Retinal pigment epithelial cell (primary cell): Measurements from ENCODE around the gene URB1.
A peak's percentile ranks its signal among the peaks of the same experiment; 100 is the strongest.
"Not testable (repeated sequence)": the region's sequence is repeated elsewhere in the genome, so short reads cannot be mapped to it uniquely, and the experiment has no call there.

Experiments used
- DNase-seq: peaks from one replicate; pipeline ENCODE4 v3.0.0-alpha.2; 2010; ENCODE audit warnings: low read depth
- H3K4me3 ChIP-seq: 2 replicates; pipeline ENCODE4 v1.5.1; 2011; ENCODE audit warnings: mild to moderate bottlenecking, low read length, control low read depth, moderate library complexity
- CTCF ChIP-seq: conservative IDR thresholded peaks from 2 replicates; pipeline ENCODE4 v1.5.1; 2011; ENCODE audit warnings: low read depth, low read length, control low read depth, inconsistent platforms

Gene URB1, protein sequence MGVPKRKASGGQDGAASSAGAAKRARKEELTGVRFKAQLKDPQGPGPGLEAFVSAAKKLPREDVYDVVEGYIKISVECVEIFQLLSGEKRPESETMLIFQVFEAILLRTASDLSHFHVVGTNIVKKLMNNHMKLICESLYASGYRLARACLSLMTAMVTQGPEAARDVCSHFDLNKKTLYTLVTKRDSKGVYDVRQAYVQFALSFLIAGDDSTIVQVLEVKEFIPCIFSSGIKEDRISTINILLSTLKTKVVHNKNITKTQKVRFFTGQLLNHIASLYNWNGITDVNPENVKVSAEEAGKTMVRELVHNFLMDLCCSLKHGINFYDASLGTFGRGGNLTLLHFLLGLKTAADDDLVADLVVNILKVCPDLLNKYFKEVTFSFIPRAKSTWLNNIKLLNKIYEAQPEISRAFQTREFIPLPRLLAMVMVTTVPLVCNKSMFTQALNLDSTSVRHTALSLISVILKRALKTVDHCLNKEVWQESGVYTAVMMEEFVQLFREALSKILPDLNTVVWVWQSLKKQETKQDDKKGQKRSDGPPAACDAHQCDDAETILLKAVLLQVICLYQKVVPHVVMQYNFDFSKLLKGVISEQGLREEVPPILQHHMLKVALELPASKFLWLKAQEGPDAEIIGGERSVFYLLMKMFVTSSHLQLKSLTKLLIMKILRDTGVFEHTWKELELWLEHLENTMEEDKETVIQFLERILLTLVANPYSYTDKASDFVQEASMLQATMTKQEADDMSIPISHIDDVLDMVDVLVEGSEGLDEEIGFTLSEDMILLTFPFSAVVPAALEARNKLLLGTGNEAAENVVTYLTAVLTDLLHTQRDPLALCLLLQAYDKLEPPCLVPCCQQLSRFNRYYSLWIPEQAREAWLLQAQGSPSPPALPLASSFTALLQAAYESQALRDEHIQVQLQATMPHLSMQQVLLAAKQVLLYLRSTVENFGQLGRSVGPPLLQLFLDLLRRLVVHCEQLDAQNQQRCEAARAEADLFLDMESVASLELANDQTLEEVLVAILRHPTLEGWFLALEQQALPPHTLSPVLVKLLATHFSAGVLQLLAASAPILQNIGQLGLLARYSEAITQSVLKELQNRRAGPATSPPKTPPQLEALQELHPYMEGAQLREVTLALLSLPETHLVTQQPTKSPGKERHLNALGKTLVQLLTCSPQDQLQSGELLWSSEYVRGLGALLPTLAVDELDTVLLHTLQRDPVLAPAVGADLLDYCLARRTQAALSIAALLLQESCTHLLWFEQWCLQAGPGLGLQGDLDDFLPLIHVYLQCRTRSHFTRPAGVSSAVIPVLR (N-terminal part only)

DNA sequence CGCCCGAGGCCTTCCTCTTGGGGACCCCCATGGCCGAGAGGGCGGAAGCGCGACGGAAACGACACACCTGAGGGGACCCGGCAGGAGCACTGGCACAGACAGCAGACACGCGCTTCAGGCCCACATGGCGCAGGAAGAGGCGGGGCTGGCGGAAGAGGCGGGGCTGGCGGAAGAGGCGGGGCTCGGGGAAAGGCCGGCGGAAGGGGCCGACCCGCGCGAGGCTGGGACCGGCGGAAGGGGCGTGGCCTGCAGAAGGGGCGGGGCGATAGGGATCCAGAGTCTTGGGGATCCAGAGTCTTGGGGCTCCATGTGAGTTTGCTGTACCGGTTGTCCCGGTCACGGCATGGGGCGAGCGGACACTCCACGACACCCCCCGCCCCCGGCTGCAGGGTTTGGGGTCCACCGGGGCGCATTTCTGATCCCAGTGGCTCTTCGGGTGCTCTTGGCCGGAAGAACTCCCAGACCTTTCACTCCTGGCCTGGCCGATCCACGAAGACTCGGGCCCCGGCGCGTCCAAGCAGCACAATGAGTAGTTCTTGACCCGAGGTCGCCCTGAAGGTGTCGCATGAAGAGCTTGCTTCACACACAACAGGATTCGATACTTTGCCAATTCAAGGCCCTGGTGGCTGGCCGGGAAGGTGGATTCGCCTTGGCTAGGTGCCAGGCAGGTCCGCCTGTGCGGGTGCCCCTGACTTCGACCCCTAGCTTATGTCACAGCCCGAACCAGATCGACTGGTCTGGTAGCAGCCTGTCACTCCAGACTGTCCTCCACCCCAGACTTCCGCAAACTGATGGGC, at the start of gene URB1:
Gene URB1, minus strand, starts transcription at position 133 of the 797 bp plus-strand sequence. Its CDS starts 102 bp downstream, at position 31.
- H3K4me3 ChIP-seq = peak within 1 kb of the TSS; percentile 89
- TF ChIP-seq CTCF = no peak
- no peak for DNase-seq

GRCh38 chr21:32437729-32438128, 44.9 kb upstream of the URB1 start:
- no peak for TF ChIP-seq CTCF
- no peak for DNase-seq
- H3K4me3 ChIP-seq = no peak overlapping the region

DNA sequence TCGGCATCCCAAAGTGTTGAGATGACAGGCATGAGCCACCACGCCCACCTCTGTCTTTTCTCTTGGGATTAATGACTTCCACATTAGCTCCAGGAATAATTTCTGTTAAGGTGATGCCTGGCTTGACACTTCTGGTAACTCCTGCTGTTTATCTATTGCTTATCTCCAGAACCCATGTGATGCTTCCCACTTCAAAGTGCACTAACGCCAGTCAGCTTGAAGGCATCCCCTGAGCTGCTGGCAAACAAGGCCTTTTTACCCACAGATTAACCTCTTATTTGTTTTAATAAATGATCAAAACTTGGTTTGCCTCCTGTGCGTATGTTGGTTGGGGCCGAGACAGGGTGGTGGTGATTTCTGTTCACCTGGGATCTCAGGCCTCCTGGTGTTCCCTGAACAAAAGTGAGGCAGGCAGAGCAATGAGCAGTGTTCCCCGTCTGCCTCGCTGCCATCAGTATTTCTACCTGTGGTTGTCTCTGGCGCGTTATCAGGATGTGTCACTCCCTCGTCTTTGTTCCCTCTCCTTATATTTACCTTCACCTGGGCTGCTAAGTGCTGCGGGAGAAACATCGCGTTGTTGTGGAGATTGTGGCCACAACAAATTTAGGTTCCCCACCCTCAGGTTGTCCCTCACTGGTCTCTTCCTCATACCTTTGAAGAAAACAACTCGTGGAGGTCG, 40.3 kb upstream of the URB1 start:
- DNase-seq, H3K4me3 ChIP-seq: not testable (repeated sequence)

DNA sequence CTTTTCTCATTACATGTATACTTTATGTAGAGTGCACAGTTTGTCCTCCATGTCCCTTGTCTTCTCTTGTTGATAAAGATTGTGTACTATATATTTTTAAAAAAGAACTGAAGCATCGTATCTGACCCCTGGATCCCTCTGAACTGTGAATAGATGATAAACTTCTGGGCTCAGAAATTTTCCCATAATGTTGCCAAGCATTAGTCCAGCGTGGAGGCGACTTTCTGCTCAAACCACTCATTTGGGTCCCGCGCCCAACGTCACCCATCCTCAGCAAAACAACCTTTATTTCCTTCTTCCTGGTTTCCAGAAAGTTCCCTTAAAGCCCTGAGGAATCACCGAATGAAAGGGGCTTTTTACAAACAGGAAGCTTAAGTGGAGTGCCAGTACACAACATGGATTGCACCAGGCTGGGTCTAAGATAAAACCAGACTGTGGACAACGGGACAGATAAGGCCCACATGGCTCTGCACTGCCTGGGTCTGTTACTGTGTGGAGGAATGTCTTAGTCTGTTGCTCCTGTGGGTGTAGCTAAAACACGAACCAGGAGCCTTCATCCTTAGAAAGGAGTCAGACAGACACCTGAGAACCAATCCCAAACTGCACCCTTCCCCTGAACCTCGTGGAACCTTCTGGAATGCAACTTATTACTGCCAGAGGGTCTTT, 35.3 kb upstream of the URB1 start:
- no peak for DNase-seq
- H3K4me3 ChIP-seq = no peak overlapping the region
- no peak for TF ChIP-seq CTCF

GRCh38 chr21:32426592-32427051, 33.8 kb upstream of the URB1 start:
- no peak for TF ChIP-seq CTCF
- DNase-seq = no peak
- H3K4me3 ChIP-seq = no peak overlapping the region

DNA sequence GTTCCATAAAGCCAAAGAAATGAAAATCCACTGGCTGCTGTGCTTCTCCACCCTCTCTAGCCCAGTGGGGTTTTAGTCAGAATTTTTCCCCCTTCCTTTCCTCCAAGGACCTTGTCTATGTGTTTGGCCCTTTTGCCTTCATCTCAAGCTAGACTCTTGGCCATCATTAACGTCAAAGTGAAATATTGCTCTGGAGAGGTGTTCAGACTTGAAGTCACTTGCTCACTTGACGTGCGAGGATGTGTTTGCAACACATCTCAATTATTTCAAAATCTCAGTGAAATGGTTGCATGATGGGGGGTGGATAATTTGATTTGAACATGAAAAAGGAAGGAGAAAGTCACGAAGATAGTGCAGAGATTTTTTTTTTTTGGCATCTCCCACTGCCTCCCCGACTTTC, 33.3 kb upstream of the URB1 start:
- TF ChIP-seq CTCF = no peak
- DNase-seq = no peak
- H3K4me3 ChIP-seq = no peak overlapping the region
